HuH-7 (cell line): ENCODE results near the gene SLC39A9.

Source experiments
- DNase-seq: peaks from one replicate; pipeline ENCODE4 v3.0.0; 2011; ENCODE audit warnings: low spot score

SLC39A9 gene, protein sequence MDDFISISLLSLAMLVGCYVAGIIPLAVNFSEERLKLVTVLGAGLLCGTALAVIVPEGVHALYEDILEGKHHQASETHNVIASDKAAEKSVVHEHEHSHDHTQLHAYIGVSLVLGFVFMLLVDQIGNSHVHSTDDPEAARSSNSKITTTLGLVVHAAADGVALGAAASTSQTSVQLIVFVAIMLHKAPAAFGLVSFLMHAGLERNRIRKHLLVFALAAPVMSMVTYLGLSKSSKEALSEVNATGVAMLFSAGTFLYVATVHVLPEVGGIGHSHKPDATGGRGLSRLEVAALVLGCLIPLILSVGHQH

DNA sequence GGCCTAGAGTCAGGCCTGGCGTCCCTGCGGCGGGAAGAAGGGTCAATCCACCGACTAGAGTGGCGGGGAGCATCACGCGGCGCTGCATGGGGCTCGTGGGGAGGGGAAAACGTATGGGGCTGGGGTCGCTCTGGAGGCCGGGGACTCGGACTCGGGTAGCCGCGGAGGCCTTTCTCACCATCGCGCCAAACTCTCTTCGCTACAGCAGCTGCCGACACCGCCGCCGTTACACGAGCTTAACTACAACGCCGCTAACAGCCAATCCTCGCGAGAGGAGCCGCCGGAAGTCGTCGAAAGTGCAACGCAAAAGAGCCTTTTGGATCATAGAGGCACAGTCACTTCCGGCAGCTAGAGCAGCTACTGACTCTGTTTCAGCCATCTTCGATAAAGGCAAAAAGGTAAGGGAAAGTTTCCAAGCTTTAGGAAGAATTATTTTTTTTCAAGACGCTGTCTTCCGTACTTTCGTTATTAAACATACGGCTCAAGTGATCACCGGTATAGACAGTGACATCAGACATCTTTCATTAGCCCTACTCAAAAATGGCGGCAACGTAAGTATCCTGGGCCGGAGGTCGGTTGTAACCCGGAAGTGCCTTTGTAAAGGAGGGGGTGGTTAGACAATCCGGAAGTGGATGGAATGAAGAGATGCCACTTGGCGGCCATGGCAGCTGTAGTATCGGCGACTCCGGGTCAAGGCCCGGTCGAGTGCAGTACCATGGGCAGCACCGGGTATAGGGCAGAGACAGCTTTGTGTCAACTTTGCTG, at the start of gene SLC39A9, which contains the start of gene ERH:
SLC39A9 (plus strand) TSS at position 640 of the 765 bp plus-strand sequence. CDS start 678 bp downstream, outside the sequence.
ERH (minus strand) TSS at position 247 of the 765 bp plus-strand sequence; CDS start at position 181, 66 bp downstream.
- DNase-seq: peak; percentile 83

- DNase-seq: no peak
These were observed 49.3 kb upstream of the SLC39A9 start for GRCh38 chr14:69349091-69349777.

- DNase-seq: no peak
These were observed 47.6 kb upstream of the SLC39A9 start for GRCh38 chr14:69350892-69351291.

DNA sequence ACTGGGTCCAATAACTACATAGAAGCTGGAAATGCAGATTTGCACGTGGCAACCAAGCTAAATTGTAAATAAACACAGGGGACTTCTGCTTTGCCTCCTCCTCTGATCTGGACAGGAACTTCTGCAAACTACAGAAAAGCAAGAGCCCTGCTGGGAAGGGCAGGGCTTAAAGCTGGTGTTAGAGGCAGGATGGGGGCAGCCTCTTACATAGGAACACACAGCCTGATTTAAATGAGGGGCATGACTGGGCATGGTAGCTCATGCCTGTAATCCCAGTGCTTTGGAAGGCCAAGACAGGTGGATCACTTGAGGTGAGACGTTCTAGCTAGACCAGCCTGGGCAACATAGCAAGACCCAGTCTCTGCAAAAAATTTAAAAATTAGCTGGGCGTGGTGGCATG, 47.1 kb upstream of the SLC39A9 start:
- DNase-seq: no peak

- DNase-seq: no peak
These were observed 46.6 kb upstream of the SLC39A9 start for GRCh38 chr14:69351911-69352310.

- DNase-seq: no peak
These were observed 45.3 kb upstream of the SLC39A9 start for GRCh38 chr14:69353168-69353567.

GRCh38 chr14:69354383-69355153, 43.9 kb upstream of the SLC39A9 start:
- no peak for DNase-seq

- DNase-seq: no peak
These were observed 43.3 kb upstream of the SLC39A9 start for GRCh38 chr14:69355154-69355597.

DNA sequence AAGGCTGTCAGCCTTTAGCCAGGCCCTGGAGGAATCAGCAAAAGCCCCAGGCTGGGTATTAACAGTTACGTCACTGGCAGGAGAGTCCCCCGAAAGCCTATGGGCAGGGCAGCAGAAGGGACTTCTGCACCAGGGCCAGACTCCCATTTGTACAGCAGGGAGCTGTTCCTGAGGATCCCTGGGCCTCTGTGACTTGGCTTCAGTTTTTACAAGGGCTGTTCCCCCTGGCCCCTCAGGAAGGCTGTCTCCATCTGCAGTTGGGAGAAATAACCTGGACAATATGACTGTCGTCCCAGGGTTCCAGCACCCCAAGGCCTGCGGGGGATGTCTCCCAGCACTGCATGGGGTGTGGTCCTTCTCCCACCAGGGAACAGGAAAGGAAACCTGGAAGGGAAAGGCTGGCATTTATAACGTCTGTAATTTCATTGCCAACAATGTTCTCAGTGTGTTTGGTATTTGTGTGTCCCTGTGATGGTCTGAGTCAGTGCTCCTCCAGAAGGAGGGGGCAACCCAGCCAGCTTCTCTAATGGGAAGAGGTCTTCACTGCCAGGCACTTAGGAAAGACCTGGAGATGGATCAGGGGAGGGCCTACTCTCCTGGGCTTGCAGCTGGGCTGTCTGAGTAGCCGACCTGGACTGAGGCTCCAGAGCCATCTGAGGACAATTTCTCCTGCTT, 42.7 kb upstream of the SLC39A9 start:
- DNase-seq: no peak

- no peak for DNase-seq
These were observed 41.5 kb upstream of the SLC39A9 start for GRCh38 chr14:69356903-69357543.

DNA sequence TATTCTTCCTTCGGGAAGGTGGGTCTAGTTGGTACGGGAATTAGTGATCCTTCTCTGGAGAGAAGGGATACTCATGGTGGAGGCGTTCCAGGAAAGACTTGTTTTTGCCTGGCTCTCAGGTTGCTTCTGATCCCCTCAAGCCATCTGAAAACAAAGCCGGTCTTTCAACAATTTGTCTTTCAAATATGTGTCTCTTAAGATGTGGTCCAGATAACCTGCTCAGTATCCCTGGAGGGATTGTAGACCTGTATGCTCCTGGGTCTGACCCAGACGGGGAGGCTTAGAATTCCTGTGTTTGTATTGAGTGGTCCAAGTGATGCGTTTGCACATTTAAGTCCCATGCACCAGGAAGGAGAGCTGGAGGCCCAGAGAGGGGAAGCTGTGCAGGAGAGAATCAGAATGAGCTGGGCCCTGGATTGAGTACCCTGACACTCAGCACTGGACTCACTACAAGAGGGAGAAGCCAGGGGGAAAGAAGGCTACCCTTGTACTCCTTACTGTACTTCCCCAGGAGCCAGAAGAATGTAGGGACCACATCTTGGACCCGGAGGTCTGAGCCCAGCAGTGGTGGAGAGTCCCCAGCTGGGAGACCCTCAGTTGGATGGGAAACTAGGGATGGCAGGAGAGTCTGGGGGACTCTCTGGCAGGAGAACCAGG, 40.8 kb upstream of the SLC39A9 start:
- DNase-seq: no peak

GRCh38 chr14:69358233-69358963, 40.1 kb upstream of the SLC39A9 start:
- no peak for DNase-seq

GRCh38 chr14:69358966-69359365, 39.5 kb upstream of the SLC39A9 start:
- no peak for DNase-seq

GRCh38 chr14:69360438-69361108, 37.9 kb upstream of the SLC39A9 start:
- DNase-seq: no peak

DNA sequence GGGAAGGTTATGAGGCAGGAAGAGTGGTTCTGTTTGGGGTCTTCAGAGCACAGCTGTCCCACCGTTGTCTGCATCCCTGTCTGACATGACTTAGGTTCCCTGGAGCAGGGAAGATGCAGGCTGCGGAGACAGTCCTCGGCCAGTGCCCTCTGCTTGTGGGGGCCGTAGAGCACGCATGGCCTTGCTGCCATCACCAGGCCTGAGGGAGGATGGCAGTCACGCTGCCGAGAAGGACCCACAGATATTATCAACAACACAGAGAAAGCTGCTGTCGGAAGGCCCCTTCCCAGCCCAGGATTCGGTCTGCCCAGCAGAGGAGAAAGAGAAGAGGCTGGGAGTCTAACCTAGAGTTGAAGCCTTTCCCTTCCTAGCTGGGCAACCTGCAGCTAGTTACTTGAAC, 35.4 kb upstream of the SLC39A9 start:
- no peak for DNase-seq

DNA sequence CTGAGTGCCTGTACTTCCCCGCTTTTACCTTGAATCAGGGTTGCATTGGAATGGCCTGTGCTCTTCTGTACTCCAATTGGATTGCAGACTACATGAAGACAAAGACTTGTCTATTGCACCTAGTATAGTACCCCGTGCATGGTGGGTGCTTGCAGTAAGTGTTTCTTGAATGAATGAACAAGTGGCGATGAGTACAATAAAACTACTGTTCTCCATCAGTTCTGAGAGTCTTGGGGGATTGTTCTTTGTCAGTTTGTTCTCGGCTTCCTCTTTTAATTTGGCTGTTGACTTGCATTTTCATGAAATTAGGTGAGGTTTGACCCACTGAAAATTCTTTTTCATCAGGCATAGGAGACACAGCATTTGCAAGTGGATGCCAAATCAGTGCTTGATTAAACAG, 34.5 kb upstream of the SLC39A9 start:
- DNase-seq: no peak

DNA sequence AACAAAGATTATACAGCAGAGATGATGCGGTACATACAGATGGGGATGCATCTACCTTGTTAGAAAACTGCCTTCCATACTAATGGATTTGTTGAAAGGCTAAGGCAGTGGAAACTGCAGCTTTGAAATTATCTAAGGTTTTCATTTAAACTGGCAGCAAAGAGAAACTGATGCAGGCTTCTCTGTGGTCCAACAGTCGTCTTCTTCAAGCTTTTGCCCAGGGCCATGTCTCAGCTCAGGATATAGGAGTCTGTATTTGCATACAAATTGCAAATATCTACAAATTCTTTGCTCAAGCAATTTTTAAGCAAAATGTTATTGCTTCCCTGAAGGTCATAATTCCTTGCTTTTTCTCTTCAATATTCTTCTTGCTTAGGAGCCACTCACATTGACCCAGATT, 34.1 kb upstream of the SLC39A9 start:
- no peak for DNase-seq

DNA sequence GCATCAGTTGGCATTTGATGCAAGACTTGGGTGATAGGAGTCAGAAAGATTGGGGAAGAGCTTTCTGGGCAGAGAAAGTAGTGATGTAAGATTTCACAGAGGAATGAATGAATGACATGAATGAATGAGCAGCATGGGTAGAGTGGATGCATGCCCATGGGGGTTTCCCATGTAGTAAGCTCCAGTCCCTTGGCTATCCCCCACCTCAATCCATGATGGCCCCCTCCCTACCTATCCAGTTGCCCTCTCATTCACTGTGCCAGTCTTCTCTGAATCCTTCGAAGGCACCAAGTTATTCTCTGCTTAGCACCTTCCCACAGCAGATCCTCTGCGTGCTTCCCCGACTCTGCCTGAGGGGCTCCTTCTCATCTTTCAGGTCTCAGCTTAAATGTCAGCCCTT, 32.4 kb upstream of the SLC39A9 start:
- no peak for DNase-seq

- no peak for DNase-seq
These were observed 31.7 kb upstream of the SLC39A9 start for GRCh38 chr14:69366761-69367160.
